Measurements from ENCODE around the gene RUNX1.

RUNX1 gene

GRCh38 chr21:35043549-35043948 is 5.6 kb downstream of the RUNX1 start:
- H3K36me3 ChIP-seq: no peaks in the 10 kb centered on the region
- H3K9me3 ChIP-seq: no peaks in the 10 kb centered on the region
- H3K27me3 ChIP-seq: no peaks in the 10 kb centered on the region
- peaks cover 65 to 83% of the 10 kb centered on the region in 2 experiments for H3K4me1 ChIP-seq (ENCODE audit: control insufficient read depth in 1 of 2, insufficient read depth in 1 of 2, low read depth in 1 of 2, low read length in 1 of 2)
- H3K4me3 ChIP-seq (ENCODE audit: low read depth in 1 of 2, low read length in 1 of 2): no peak overlapping the region
- H3K27ac ChIP-seq: peak overlapping the region; percentile 94
- TF ChIP-seq CTCF (IDR thresholded peaks at IDR 0.05): no peak

DNA sequence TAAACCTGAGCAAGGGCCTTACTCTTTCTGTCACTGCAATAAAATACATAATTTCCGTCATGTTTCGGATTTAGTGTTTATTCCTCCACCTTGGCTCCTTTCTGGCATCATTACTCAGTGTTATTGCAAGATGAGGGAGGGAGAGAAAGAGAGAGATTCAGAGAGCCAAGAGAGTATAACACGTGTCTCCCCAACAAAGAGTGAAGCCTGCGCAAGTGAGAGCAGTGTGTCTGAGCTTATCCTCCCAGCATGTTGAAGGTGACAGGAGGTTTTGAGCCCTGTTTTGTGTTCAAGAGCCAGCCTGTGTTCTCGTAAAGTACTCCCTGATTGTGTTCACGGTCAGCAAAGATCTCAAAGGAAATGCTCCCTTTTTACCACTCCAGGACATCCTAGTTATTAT is 6.3 kb downstream of the RUNX1 start:
- peaks cover 69 to 86% of the 10 kb centered on the region in 2 experiments for H3K4me1 ChIP-seq (ENCODE audit: control insufficient read depth in 1 of 2, insufficient read depth in 1 of 2, low read depth in 1 of 2, low read length in 1 of 2)
- TF ChIP-seq CTCF (IDR thresholded peaks at IDR 0.05): no peak
- H3K27ac ChIP-seq: peak overlapping the region; percentile 94
- H3K36me3 ChIP-seq: no peaks in the 10 kb centered on the region
- no peak overlapping the region for H3K4me3 ChIP-seq (ENCODE audit: low read depth in 1 of 2, low read length in 1 of 2)
- no peaks in the 10 kb centered on the region for H3K27me3 ChIP-seq
- H3K9me3 ChIP-seq: no peaks in the 10 kb centered on the region

DNA sequence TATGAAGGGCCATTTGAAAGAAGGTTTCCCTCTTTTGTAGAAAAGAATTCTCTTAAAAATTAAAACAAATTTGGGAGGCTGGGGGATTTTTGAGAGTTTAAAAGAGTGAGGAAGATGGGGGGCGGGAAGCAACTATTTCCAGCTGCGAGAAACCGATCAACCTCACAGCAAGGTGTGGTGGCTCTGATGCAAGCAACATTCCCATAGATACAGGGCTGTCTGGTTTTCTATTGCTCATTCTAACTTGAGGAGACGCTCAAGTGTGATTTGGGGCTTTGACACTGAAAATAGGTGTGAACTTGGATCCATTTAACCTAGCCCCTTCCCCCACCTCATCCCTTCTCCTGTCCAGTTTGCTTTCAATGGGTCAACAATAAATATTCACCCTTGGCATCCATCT is 7.2 kb downstream of the RUNX1 start:
- Histone ChIP-seq H3K36me3 (no peaks in the 10 kb centered on the region), H3K4me1 (ENCODE audit: control insufficient read depth in 1 of 2, insufficient read depth in 1 of 2, low read depth in 1 of 2, low read length in 1 of 2) (peaks cover 76 to 87% of the 10 kb centered on the region in 2 experiments), H3K27ac (peak overlapping the region; percentile 18), H3K27me3 (no peaks in the 10 kb centered on the region), H3K9me3 (no peaks in the 10 kb centered on the region), H3K4me3 (ENCODE audit: low read depth in 1 of 2, low read length in 1 of 2) (no peak overlapping the region)
- no peak for TF ChIP-seq CTCF (IDR thresholded peaks at IDR 0.05)

DNA sequence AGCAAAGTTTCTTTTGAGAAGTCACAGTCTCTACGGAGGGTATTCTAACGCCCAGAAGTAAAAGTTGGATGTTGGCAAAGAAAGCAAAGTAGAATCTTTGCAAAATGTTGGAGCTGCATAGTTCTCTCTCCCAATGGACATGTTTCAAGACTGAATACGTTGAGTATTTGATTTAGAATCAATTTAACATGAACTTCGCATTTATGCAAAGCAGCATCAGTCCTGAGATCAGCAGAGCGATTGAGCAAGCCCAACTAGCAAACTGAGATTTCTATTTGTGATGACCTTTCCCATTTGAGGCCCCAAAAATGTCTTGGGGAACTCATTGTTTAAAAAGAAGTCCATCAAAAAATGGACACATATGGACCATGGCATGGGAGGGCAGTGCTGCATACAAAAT is 8.0 kb downstream of the RUNX1 start:
- no peaks in the 10 kb centered on the region for H3K36me3 ChIP-seq
- peaks cover 70 to 80% of the 10 kb centered on the region in 2 experiments for H3K4me1 ChIP-seq (ENCODE audit: control insufficient read depth in 1 of 2, insufficient read depth in 1 of 2, low read depth in 1 of 2, low read length in 1 of 2)
- H3K9me3 ChIP-seq: no peaks in the 10 kb centered on the region
- TF ChIP-seq CTCF (IDR thresholded peaks at IDR 0.05): no peak
- no peak overlapping the region for H3K4me3 ChIP-seq (ENCODE audit: low read depth in 1 of 2, low read length in 1 of 2)
- peak overlapping the region; percentile 58 for H3K27ac ChIP-seq
- H3K27me3 ChIP-seq: no peaks in the 10 kb centered on the region

GRCh38 chr21:35039595-35040289 is 9.4 kb downstream of the RUNX1 start:
- H3K4me3 ChIP-seq (ENCODE audit: low read depth in 1 of 2, low read length in 1 of 2): peak overlapping the region in 1 of 2 experiments; percentile 34
- peak overlapping the region; percentile 58 for H3K27ac ChIP-seq
- TF ChIP-seq CTCF (IDR thresholded peaks at IDR 0.05): no peak
- H3K9me3 ChIP-seq: no peaks in the 10 kb centered on the region
- peaks cover 62 to 66% of the 10 kb centered on the region in 2 experiments for H3K4me1 ChIP-seq (ENCODE audit: control insufficient read depth in 1 of 2, insufficient read depth in 1 of 2, low read depth in 1 of 2, low read length in 1 of 2)
- peaks cover 7% of the 10 kb centered on the region for H3K36me3 ChIP-seq
- no peaks in the 10 kb centered on the region for H3K27me3 ChIP-seq
